DOHH2 (cell line): ENCODE data around the gene IMMP2L.

ENCODE experiments used
- CTCF ChIP-seq: fragments of 200-600 bp; sonication (generic); IDR thresholded peaks from one replicate; pipeline ENCODE4 v1.5.1; 2014; ENCODE audit warnings: antibody characterized with exemption, mild to moderate bottlenecking, low read depth, low read length; ENCODE audit not compliant: poor library complexity, severe bottlenecking
- EZH2phosphoT487 ChIP-seq: fragments of 200-600 bp; sonication (generic); IDR thresholded peaks from 2 replicates; pipeline ENCODE4 v1.6.1; 2017; ENCODE audit warnings: borderline replicate concordance, mild to moderate bottlenecking, antibody characterized with exemption, low read length, moderate library complexity, mixed read lengths

- TF ChIP-seq CTCF (no peak), EZH2phosphoT487 (no peak)
Observed at GRCh38 chr7:110790992-110791391, 771.3 kb downstream of the IMMP2L start.
